Keratinocyte (primary cell): ENCODE measurements around the gene PRPSAP1. TPM values are rescaled to one million over a fixed set of nuclear protein-coding genes. Genes with fewer than 3 reads are reported as not detected.

Experiments used
- DNase-seq: peaks from one replicate; pipeline ENCODE4 v3.0.0-alpha.2; 2011; ENCODE audit warnings: low read depth, missing footprints, low spot score
- FAIRE-seq: peaks from 2 replicates; lab custom pipeline; 2011; peaks lifted over from hg19 to GRCh38; lab: Jason Lieb, UNC
- H2AFZ ChIP-seq: 2 replicates; pipeline ENCODE4 v1.6.0; 2012; ENCODE audit warnings: low read length, control low read depth, inconsistent platforms; ENCODE audit not compliant: control insufficient read depth
- H3K27ac ChIP-seq: 2 replicates; pipeline ENCODE4 v1.5.1; 2011; ENCODE audit warnings: low read length; ENCODE audit not compliant: control insufficient read depth, insufficient read depth
- H3K27me3 ChIP-seq: 3 replicates; pipeline ENCODE4 v1.6.0; 2011; ENCODE audit warnings: low read length; ENCODE audit not compliant: control insufficient read depth, insufficient read depth; ENCODE audit errors: extremely low read depth
- H3K36me3 ChIP-seq, 2 experiments: 2 replicates in 1 of 2; 3 replicates in 1 of 2; pipeline ENCODE4 v1.5.1; 2011; ENCODE audit warnings: low read length in 2 of 2, mild to moderate bottlenecking in 1 of 2; ENCODE audit not compliant: control insufficient read depth in 2 of 2, insufficient read depth in 2 of 2; ENCODE audit errors: extremely low read depth in 1 of 2
- H3K4me1 ChIP-seq: 3 replicates; pipeline ENCODE4 v1.5.1; 2011; ENCODE audit warnings: low read length; ENCODE audit not compliant: control insufficient read depth, insufficient read depth; ENCODE audit errors: extremely low read depth
- H3K4me2 ChIP-seq: 3 replicates; pipeline ENCODE4 v1.6.0; 2011; ENCODE audit warnings: low read depth, low read length; ENCODE audit not compliant: control insufficient read depth, insufficient read depth; ENCODE audit errors: extremely low read depth
- H3K4me3 ChIP-seq, 3 experiments: fragments of 200-600 bp in 1 of 3; sonication (generic) in 1 of 3; 2 replicates in 2 of 3; 3 replicates in 1 of 3; pipeline ENCODE4 v1.5.1; 2011 to 2016; ENCODE audit warnings: low read length in 3 of 3, mild to moderate bottlenecking in 3 of 3, control low read depth in 2 of 3, inconsistent platforms in 1 of 3, low read depth in 1 of 3, mixed read lengths in 1 of 3, mixed run types in 1 of 3, moderate library complexity in 1 of 3; ENCODE audit not compliant: control insufficient read depth in 2 of 3, insufficient read depth in 2 of 3; ENCODE audit errors: extremely low read depth in 1 of 3
- H3K79me2 ChIP-seq: 2 replicates; pipeline ENCODE4 v1.6.0; 2012; ENCODE audit warnings: low read length; ENCODE audit not compliant: control insufficient read depth, insufficient read depth
- H3K9ac ChIP-seq: 3 replicates; pipeline ENCODE4 v1.6.0; 2011; ENCODE audit warnings: low read length; ENCODE audit not compliant: control insufficient read depth, insufficient read depth; ENCODE audit errors: extremely low read depth
- H3K9me1 ChIP-seq: 3 replicates; pipeline ENCODE4 v1.6.0; 2011; ENCODE audit warnings: low read length; ENCODE audit not compliant: control insufficient read depth, insufficient read depth; ENCODE audit errors: extremely low read depth
- H3K9me3 ChIP-seq: 2 replicates; pipeline ENCODE4 v1.5.1; 2012; ENCODE audit warnings: low read depth, low read length; ENCODE audit not compliant: control insufficient read depth
- H4K20me1 ChIP-seq: 3 replicates; pipeline ENCODE4 v1.6.0; 2011; ENCODE audit warnings: low read length; ENCODE audit not compliant: control insufficient read depth, insufficient read depth; ENCODE audit errors: extremely low read depth
- CTCF ChIP-seq, 3 experiments: IDR thresholded peaks in 1 of 3; conservative IDR thresholded peaks in 1 of 3; optimal IDR thresholded peaks in 1 of 3; 2 replicates in 2 of 3; 3 replicates in 1 of 3; pipeline versions ENCODE3 to v1.5.1; 2011; ENCODE audit warnings: low read length in 3 of 3, mild to moderate bottlenecking in 3 of 3, moderate library complexity in 2 of 3, control low read depth in 1 of 3, inconsistent platforms in 1 of 3; ENCODE audit not compliant: insufficient read depth in 2 of 3; ENCODE audit errors: extremely low read depth in 1 of 3
- EZH2 ChIP-seq: IDR thresholded peaks from one replicate; pipeline ENCODE4 v1.6.1; 2012; ENCODE audit warnings: inconsistent platforms, mild to moderate bottlenecking, low read length, moderate library complexity
- dilution Hi-C: fragments of 300-500 bp; cut with MboI; formaldehyde crosslinking; loops from one replicate; pipeline ENCODE4 v1.7.0; 2020; ENCODE audit warnings: low sequenced_read_pairs; ENCODE audit not compliant: extremely low pct_ligation_motif_present
- polyA plus RNA-seq, 5 experiments: library from polyadenylated mRNA; depleted of rRNA in 3 of 5; stranded (reverse) in 3 of 5; stranded (forward) in 1 of 5; unstranded in 1 of 5; fragments of >200 nt; gene quantifications; 1 replicate in 1 of 5; 2 replicates in 3 of 5; 3 replicates in 1 of 5; pipeline versions ENCODE4 v1.2.1 to v1.2.3, GENCODE V29; 2011 to 2012; ENCODE audit warnings: missing spikeins in 2 of 5, low read depth in 1 of 5, low replicate concordance in 1 of 5

PRPSAP1 gene
- polyA plus RNA-seq, 1 donor (not counting 4 experiments of a cell fraction or from before 2014, with no cell fraction given), result 51.4 TPM

GRCh38 chr17:76274112-76274956, 79.4 kb downstream of the PRPSAP1 start:
- no peaks in the 10 kb centered on the region for H3K9me3 ChIP-seq
- no peak for TF ChIP-seq EZH2
- no peak for TF ChIP-seq CTCF (optimal IDR thresholded peaks at IDR 0.05 in 1 of 3, IDR thresholded peaks at IDR 0.05 in 1 of 3, conservative IDR thresholded peaks at IDR 0.05 in 1 of 3; ENCODE audit: extremely low read depth in 1 of 3, insufficient read depth in 2 of 3, low read length in 3 of 3)
- peak; percentile 26 for FAIRE-seq
- no peak overlapping the region for H3K4me2 ChIP-seq
- peaks cover 8% of the 10 kb centered on the region for H3K4me1 ChIP-seq
- no peaks in the 10 kb centered on the region for H3K27me3 ChIP-seq
- no peak overlapping the region for H3K4me3 ChIP-seq
- peaks cover 4 to 7% of the 10 kb centered on the region in 2 experiments for H3K36me3 ChIP-seq
- DNase-seq, result no peak
- no peak overlapping the region for H2AFZ ChIP-seq
- no peak overlapping the region for H3K9ac ChIP-seq
- H4K20me1 ChIP-seq, result no peaks in the 10 kb centered on the region
- dilution Hi-C loops, result no loop called here
- H3K9me1 ChIP-seq, result no peaks in the 10 kb centered on the region
- H3K27ac ChIP-seq, result no peak overlapping the region
- H3K79me2 ChIP-seq, result peaks cover 3% of the 10 kb centered on the region

- peaks cover 16% of the 10 kb centered on the region for H3K4me1 ChIP-seq
- peaks cover 8% of the 10 kb centered on the region for H3K79me2 ChIP-seq
- H3K4me2 ChIP-seq, result no peak overlapping the region
- no peaks in the 10 kb centered on the region for H3K9me3 ChIP-seq
- no peak overlapping the region for H3K4me3 ChIP-seq
- H3K9me1 ChIP-seq, result no peaks in the 10 kb centered on the region
- no peak for FAIRE-seq
- H2AFZ ChIP-seq, result no peak overlapping the region
- no peak for TF ChIP-seq EZH2
- no peaks in the 10 kb centered on the region for H4K20me1 ChIP-seq
- DNase-seq, result no peak
- H3K9ac ChIP-seq, result no peak overlapping the region
- dilution Hi-C loops, result no loop called here
- H3K27me3 ChIP-seq, result no peaks in the 10 kb centered on the region
- peaks cover 6 to 12% of the 10 kb centered on the region in 2 experiments for H3K36me3 ChIP-seq
- H3K27ac ChIP-seq, result no peak overlapping the region
Observed at GRCh38 chr17:76273445-76274111, 80.1 kb downstream of the PRPSAP1 start.
